GM12878 (cell line): ENCODE measurements around the gene AVP. TPM values are rescaled to one million over a fixed set of nuclear protein-coding genes. Genes with fewer than 3 reads are reported as not detected.

Experiments used
- ATAC-seq: fragments of 200-7000 bp; cut with Tn5 transposase; 3 replicates; pipeline ENCODE4 v1.9.1; 2020; ENCODE audit warnings: mild to moderate bottlenecking, moderate library complexity
- BruUV-seq: library from RNA; stranded (reverse); fragments of 400-500 nt; replicated peaks from 2 replicates; lab custom pipeline; 2021; lab: Mats Ljungman, UMichigan
- CTCF ChIA-PET: fragments of 300-600 bp; sonication (Branson Sonifier 250); formaldehyde crosslinking; extraction: SDS; loops from one replicate; lab custom pipeline; 2021; ENCODE audit warnings: inconsistent platforms; lab: Yijun Ruan, JAX
- POLR2A ChIA-PET: fragments of 350-600 bp; formaldehyde crosslinking; extraction: SDS; loops from one replicate; lab custom pipeline; 2021; ENCODE audit warnings: inconsistent platforms; lab: Charles Lee
- RAD21 ChIA-PET: fragments of 300-600 bp; sonication (Branson Sonifier 250); formaldehyde crosslinking; loops from one replicate; lab custom pipeline; 2023; ENCODE audit warnings: antibody characterized with exemption; ENCODE audit not compliant: unreplicated experiment; lab: Charles Lee
- SMC1A ChIA-PET: fragments of 300-600 bp; sonication (Branson Sonifier 250); formaldehyde crosslinking; loops from one replicate; lab custom pipeline; 2023; ENCODE audit not compliant: unreplicated experiment, uncharacterized antibody; lab: Charles Lee
- DNase-seq: peaks from one replicate; pipeline ENCODE4 v3.0.0-alpha.2; 2011; ENCODE audit warnings: low read depth, low spot score
- FAIRE-seq: peaks from 3 replicates; lab custom pipeline; 2011; peaks lifted over from hg19 to GRCh38; lab: Jason Lieb, UNC
- H2AFZ ChIP-seq: 2 replicates; pipeline ENCODE4 v1.6.0; 2011; ENCODE audit warnings: low read depth, low read length, control low read depth; ENCODE audit not compliant: control insufficient read depth
- H3K27ac ChIP-seq: 2 replicates; pipeline ENCODE4 v1.5.1; 2011; ENCODE audit warnings: control low read depth; ENCODE audit not compliant: control insufficient read depth, insufficient read depth
- H3K27me3 ChIP-seq, 2 experiments: replicated peaks in 1 of 2; 2 replicates each; pipeline versions ENCODE4 v1.6.0 to v1.6.1; 2011; ENCODE audit warnings: low read length in 1 of 2; ENCODE audit not compliant: control insufficient read depth in 2 of 2, insufficient read depth in 2 of 2
- H3K36me3 ChIP-seq, 2 experiments: 2 replicates each; pipeline ENCODE4 v1.5.1; 2011; ENCODE audit warnings: low read length in 1 of 2; ENCODE audit not compliant: control insufficient read depth in 2 of 2, insufficient read depth in 2 of 2
- H3K4me1 ChIP-seq: 2 replicates; pipeline ENCODE4 v1.6.1; 2011; ENCODE audit warnings: mild to moderate bottlenecking, low read length, moderate library complexity, mixed read lengths; ENCODE audit not compliant: control insufficient read depth, insufficient read depth
- H3K4me2 ChIP-seq: 2 replicates; pipeline ENCODE4 v1.6.0; 2011; ENCODE audit warnings: control low read depth; ENCODE audit not compliant: control insufficient read depth, insufficient read depth
- H3K4me3 ChIP-seq: fragments of 200-600 bp; sonication (generic); 2 replicates; pipeline ENCODE4 v1.5.1; 2016
- H3K79me2 ChIP-seq: 2 replicates; pipeline ENCODE4 v1.6.0; 2011; ENCODE audit warnings: low read length; ENCODE audit not compliant: control insufficient read depth, insufficient read depth
- H3K9ac ChIP-seq: 2 replicates; pipeline ENCODE4 v1.8.0; 2011; ENCODE audit warnings: low read length, control low read depth, mixed read lengths; ENCODE audit not compliant: control insufficient read depth, insufficient read depth
- H3K9me3 ChIP-seq: replicated peaks from 3 replicates; pipeline ENCODE4 v1.5.1; 2011; ENCODE audit warnings: mild to moderate bottlenecking, low read length; ENCODE audit not compliant: control insufficient read depth, insufficient read depth
- H4K20me1 ChIP-seq: 2 replicates; pipeline ENCODE4 v1.6.0; 2011; ENCODE audit not compliant: control insufficient read depth, insufficient read depth
- CBX5 ChIP-seq: sonication (generic); IDR thresholded peaks from 2 replicates; pipeline ENCODE4 v1.6.1; 2016; ENCODE audit warnings: low read depth, moderate library complexity, mild to moderate bottlenecking, inconsistent platforms
- HCFC1 ChIP-seq: fragments of 150-350 bp; IDR thresholded peaks from 2 replicates; pipeline ENCODE4 v1.6.1; 2014; ENCODE audit warnings: low read length
- SMAD1 ChIP-seq: fragments of 450-650 bp; IDR thresholded peaks from 2 replicates; pipeline ENCODE4 v1.6.1; 2018; ENCODE audit warnings: mild to moderate bottlenecking, low read depth; ENCODE audit not compliant: partially characterized antibody
- SMAD5 ChIP-seq: IDR thresholded peaks from 2 replicates; pipeline ENCODE4 v1.6.1; 2016; ENCODE audit warnings: antibody characterized with exemption, low read depth
- WGBS: methylation state at CpG from one replicate; pipeline ENCODE4 v1.1.6; 2016; ENCODE audit warnings: low lambda C conversion rate; ENCODE audit not compliant: insufficient replicate concordance, insufficient coverage; ENCODE audit errors: missing lambda C conversion rate; 5-methylcytosine and 5-hydroxymethylcytosine counted together
- in situ Hi-C: fragments of 300-500 bp; cut with MboI; formaldehyde crosslinking; loops from 9 replicates; pipeline ENCODE4 v1.14.3; 2018; ENCODE audit warnings: mixed read lengths
- intact Hi-C: fragments of 100-400 bp; cut with micrococcal nuclease; formaldehyde crosslinking; loops from one replicate; pipeline ENCODE4 v1.14.2; 2022; ENCODE audit not compliant: unreplicated experiment
- polyA plus RNA-seq, 11 experiments: library from polyadenylated mRNA; depleted of rRNA in 4 of 11; unstranded in 6 of 11; stranded (reverse) in 5 of 11; fragments of >200 nt; fragmentation: Nextera tagmentation in 4 of 11; fragmentation: Illumina TruSeq in 1 of 11; extraction: Ambion mirVana in 4 of 11; extraction: Trizol in 1 of 11; gene quantifications; 1 replicate in 1 of 11; 2 replicates in 10 of 11; pipeline versions ENCODE4 v1.2.1 to v1.2.3, GENCODE V29; 2011 to 2016; ENCODE audit warnings: inconsistent platforms in 2 of 11, missing spikeins in 2 of 11, low read depth in 1 of 11
- total RNA-seq, 4 experiments: library from RNA; depleted of rRNA in 3 of 4; stranded (reverse); fragments of >200 nt in 3 of 4; fragmentation: Illumina TruSeq in 1 of 4; extraction: Trizol in 1 of 4; gene quantifications; 2 replicates each; pipeline versions ENCODE4 v1.2.1 to v1.2.3, GENCODE V29; 2013 to 2021
- TF ChIP-seq, protein P1 (sequence below): fragments of 450-650 bp; IDR thresholded peaks from 2 replicates; pipeline ENCODE4 v1.6.1; 2016; ENCODE audit warnings: mild to moderate bottlenecking

AVP gene
- total and polyA plus RNA-seq, 10 of the 15 experiments (the other 5 are each of a cell fraction or from before 2014, with no cell fraction given) = not detected

DNA sequence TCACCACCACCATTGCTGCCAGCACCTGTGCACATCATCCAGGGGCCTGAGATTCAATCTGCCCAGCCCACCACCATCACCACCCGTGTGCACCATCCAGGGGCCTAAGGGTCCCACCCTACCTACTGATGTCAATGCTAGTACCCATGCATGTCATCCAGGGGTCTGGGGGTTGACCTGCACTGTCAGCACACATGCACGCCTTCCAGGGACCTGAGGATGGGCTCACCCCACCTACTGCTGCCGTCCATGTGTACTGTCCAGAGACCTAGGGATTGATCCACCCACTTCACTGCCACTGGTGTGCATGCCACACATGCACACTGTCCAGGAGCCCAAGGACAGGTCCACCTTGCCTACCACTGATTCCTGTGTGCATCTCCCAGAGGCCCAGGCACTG, 25.0 kb downstream of the AVP start:
- no peaks in the 10 kb centered on the region for H3K27me3 ChIP-seq
- WGBS = 27% methylated on average over 3 of the region's 3 CpGs
- H2AFZ ChIP-seq = no peak overlapping the region
- no peaks in the 10 kb centered on the region for H4K20me1 ChIP-seq
- no peaks in the 10 kb centered on the region for H3K4me1 ChIP-seq
- RAD21 ChIA-PET = no interaction called here
- H3K27ac ChIP-seq = no peak overlapping the region
- no peak for ATAC-seq
- H3K4me2 ChIP-seq = no peak overlapping the region
- in situ Hi-C loops (no loop called here), intact Hi-C loops (no loop called here)
- no peaks in the 10 kb centered on the region for H3K36me3 ChIP-seq
- H3K79me2 ChIP-seq = no peaks in the 10 kb centered on the region
- BruUV-seq = no TSS peak
- no peak for FAIRE-seq
- SMC1A ChIA-PET = no interaction called here
- DNase-seq = no peak
- no peak overlapping the region for H3K9ac ChIP-seq
- no peak overlapping the region for H3K4me3 ChIP-seq
- H3K9me3 ChIP-seq = no peaks in the 10 kb centered on the region
- CTCF ChIA-PET = no interaction called here
- TF ChIP-seq HCFC1 (no peak), CBX5 (no peak), SMAD5 (no peak), SMAD1 (no peak)
- TF ChIP-seq, protein P1, sequence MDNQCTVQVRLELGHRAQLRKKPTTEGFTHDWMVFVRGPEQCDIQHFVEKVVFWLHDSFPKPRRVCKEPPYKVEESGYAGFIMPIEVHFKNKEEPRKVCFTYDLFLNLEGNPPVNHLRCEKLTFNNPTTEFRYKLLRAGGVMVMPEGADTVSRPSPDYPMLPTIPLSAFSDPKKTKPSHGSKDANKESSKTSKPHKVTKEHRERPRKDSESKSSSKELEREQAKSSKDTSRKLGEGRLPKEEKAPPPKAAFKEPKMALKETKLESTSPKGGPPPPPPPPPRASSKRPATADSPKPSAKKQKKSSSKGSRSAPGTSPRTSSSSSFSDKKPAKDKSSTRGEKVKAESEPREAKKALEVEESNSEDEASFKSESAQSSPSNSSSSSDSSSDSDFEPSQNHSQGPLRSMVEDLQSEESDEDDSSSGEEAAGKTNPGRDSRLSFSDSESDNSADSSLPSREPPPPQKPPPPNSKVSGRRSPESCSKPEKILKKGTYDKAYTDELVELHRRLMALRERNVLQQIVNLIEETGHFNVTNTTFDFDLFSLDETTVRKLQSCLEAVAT = no peak
- TF ChIP-seq, all 136 proteins: peak for 0
- POLR2A ChIA-PET = no interaction called here
